D721Med (cell line): ENCODE measurements around the gene PRR5.
"Not testable (repeated sequence)": the region's sequence is repeated elsewhere in the genome, so short reads cannot be mapped to it uniquely, and the experiment has no call there.

Source experiments
- DNase-seq: peaks from one replicate; pipeline ENCODE4 v3.0.0; 2011; ENCODE audit warnings: low spot score; ENCODE audit not compliant: insufficient read length
- FAIRE-seq: peaks from 2 replicates; lab custom pipeline; 2011; peaks lifted over from hg19 to GRCh38; lab: Jason Lieb, UNC
- TF ChIP-seq, protein P1 (sequence below): IDR thresholded peaks from 2 replicates; pipeline ENCODE4 v1.5.1; 2012; ENCODE audit warnings: mild to moderate bottlenecking, control low read depth; ENCODE audit not compliant: insufficient read depth; ENCODE audit errors: missing control alignments

Gene PRR5

DNA sequence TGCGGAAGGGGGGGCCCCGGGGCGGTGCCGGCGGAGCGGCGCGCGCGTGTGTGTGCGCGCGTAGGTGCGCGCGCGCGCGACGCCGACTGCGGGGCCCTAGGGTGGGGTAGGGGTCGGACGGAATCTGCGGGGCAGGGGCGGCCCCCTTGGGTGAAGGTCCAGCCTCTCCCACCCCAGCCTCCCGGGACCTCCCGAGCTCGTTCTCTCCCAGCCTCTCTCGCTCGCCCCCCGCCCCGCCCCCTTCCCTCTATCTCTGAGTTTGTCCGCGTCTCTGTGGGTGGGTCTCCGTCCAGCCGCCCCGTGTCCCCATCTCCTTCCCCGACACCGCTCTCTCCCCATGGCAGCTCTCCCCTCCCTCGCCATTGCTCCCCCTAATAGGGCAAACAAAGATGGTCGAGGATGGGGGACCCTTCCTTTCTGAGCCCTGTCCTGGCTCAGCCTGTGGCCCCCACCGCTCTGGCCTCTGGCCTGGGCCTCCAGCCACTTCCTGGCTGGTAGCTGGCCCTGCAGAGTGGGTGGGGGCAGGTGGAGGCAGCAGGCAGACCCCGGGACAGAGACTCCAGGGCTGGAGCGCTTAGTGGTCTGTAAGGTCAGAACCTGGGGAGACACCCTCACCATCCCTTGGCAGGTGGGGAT, 33.0 kb upstream of the PRR5 start:
- FAIRE-seq (no peak), DNase-seq (no peak)
- TF ChIP-seq, protein P1, sequence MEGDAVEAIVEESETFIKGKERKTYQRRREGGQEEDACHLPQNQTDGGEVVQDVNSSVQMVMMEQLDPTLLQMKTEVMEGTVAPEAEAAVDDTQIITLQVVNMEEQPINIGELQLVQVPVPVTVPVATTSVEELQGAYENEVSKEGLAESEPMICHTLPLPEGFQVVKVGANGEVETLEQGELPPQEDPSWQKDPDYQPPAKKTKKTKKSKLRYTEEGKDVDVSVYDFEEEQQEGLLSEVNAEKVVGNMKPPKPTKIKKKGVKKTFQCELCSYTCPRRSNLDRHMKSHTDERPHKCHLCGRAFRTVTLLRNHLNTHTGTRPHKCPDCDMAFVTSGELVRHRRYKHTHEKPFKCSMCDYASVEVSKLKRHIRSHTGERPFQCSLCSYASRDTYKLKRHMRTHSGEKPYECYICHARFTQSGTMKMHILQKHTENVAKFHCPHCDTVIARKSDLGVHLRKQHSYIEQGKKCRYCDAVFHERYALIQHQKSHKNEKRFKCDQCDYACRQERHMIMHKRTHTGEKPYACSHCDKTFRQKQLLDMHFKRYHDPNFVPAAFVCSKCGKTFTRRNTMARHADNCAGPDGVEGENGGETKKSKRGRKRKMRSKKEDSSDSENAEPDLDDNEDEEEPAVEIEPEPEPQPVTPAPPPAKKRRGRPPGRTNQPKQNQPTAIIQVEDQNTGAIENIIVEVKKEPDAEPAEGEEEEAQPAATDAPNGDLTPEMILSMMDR, result no peak

- DNase-seq, result no peak
- FAIRE-seq, result no peak
- TF ChIP-seq, protein P1, result peak; percentile 17
These were observed 32.4 kb upstream of the PRR5 start for GRCh38 chr22:44669561-44669976.

- TF ChIP-seq, protein P1, result no peak
- DNase-seq, result no peak
- no peak for FAIRE-seq
These were observed 31.6 kb upstream of the PRR5 start for GRCh38 chr22:44670220-44670988.

- FAIRE-seq, result no peak
- TF ChIP-seq, protein P1, result no peak
- no peak for DNase-seq
These were observed 30.3 kb upstream of the PRR5 start for GRCh38 chr22:44671742-44672141.

DNA sequence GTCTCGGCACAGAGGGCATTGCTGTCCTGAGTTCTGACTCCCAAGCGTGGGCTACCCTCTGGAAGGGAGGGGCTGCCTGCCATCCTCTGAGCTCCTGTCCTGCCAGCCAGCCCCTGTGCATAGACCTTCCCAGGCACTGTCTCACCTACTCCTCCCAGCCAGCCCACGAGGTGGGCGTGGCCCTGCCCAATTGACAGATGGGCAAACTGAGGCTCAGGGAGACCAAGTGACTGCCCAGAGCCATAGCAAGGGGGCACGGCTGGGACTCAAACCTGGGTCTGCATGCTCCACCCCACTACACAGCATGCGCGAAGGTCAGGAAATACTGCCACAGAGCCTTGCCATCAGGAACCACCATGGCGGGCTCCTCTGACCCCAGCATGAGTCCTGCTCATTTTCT, 29.4 kb upstream of the PRR5 start:
- FAIRE-seq (no peak), DNase-seq (no peak)
- TF ChIP-seq, protein P1, result no peak

GRCh38 chr22:44673406-44673805, 28.6 kb upstream of the PRR5 start:
- DNase-seq (no peak), FAIRE-seq (no peak)
- TF ChIP-seq, protein P1, result no peak

DNA sequence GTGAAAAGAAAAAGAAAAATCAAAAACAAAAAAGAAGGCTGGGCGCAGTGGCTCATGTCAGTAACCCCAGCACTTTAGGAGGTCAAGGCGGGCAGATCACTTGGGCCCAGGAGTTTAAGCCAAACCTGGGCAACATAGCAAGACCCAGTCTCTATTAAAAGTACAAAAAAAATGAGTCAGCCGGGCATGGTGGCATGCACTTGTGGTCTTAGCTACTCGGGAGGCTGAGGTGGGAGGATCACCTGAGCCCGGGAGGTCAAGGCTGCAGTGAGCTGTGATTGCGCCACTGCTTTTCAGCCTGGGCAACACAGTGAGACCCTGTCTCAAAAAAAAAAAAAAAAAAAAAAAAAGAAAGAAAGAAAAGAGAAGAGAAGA, 26.0 kb upstream of the PRR5 start:
- not testable (repeated sequence) for DNase-seq, FAIRE-seq
